Measurements from ENCODE around the gene PIEZO1. TPM values are rescaled to one million over a fixed set of nuclear protein-coding genes. Genes with fewer than 3 reads are reported as not detected.

PIEZO1 gene
- total and polyA plus RNA-seq, 9 of the 15 experiments (the other 6 are each of a cell fraction or from before 2014, with no cell fraction given): 3.6 to 432 (median 131) TPM

DNA sequence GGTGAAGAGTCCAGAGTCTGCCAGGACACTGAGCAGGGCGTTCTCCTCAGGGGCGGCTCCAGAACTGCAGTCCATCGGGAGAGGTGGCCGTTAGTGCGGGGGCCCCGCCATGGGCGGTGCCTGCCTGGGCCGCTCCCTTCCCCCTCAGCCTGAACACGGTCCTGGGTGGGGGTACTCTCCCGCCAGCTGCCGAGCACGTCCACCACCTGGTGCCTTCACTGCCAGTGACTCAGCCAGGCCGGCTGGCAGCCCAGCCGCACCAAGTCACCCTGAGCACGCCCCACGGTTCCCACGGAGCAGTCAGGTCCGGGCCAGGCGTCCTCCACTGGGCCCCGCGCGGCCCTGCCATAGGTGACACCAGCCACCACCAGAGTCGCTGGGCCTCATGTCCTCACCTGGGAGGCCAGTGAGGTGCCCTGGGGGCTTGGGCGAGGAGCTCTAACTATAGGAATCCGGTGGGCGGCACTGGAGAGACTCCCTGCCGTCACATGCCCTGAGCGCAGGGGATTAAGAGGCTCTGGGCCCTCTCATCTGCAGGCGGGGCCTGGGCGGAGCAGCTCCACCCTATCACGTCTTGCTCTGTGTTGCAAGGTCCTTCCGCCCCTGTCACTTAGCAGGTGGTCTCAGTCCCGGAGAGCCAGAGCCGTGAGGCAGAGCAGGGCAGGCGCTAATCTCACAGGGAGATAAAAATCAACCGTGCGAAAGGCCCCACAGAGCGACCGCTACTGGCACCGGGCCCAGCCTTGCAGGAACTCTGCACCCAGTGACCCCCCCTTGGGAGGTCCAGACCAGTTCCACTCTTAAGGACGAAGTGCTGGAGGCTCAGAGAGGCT, 14.3 kb downstream of the PIEZO1 start (continued):
- TF ChIP-seq ZNF224 (CRISPR knock-in tag; IDR thresholded peaks at IDR 0.05): no peak
- TF ChIP-seq ZNF717 (CRISPR knock-in tag; IDR thresholded peaks at IDR 0.05): no peak
- no peak for TF ChIP-seq ZNF232 (CRISPR knock-in tag; IDR thresholded peaks at IDR 0.05)
- peak; percentile 90 for TF ChIP-seq ZNF589 (CRISPR knock-in tag; IDR thresholded peaks at IDR 0.05; ENCODE audit: low read depth)
- peak in 1 of 2 experiments; percentile 77; a peak in 1 of 4 replicates for TF ChIP-seq FOXA3 (CRISPR knock-in tag; conservative IDR thresholded peaks at IDR 0.05 in 1 of 2, IDR thresholded peaks at IDR 0.05 in 1 of 2)
- TF ChIP-seq STAT5A (IDR thresholded peaks at IDR 0.05; ENCODE audit: borderline replicate concordance, low read length): no peak
- TF ChIP-seq SMARCE1 (IDR thresholded peaks at IDR 0.05): peak; percentile 89
- TF ChIP-seq ZNF133 (CRISPR knock-in tag; IDR thresholded peaks at IDR 0.05): no peak
- TF ChIP-seq HMG20A (CRISPR knock-in tag; conservative IDR thresholded peaks at IDR 0.05): no peak
- TF ChIP-seq ZFX (CRISPR knock-in tag; IDR thresholded peaks at IDR 0.05): peak; percentile 83
- no peak for TF ChIP-seq ZNF507 (tag; conservative IDR thresholded peaks at IDR 0.05)
- TF ChIP-seq MTA2 (IDR thresholded peaks at IDR 0.05; ENCODE audit: low read depth): 0 out of 2 replicates have a peak, but pooled peaks have one; percentile 40
- TF ChIP-seq ZSCAN32 (CRISPR knock-in tag; IDR thresholded peaks at IDR 0.05): peak; percentile 79
- TF ChIP-seq RUNX1 (IDR thresholded peaks at IDR 0.05; ENCODE audit: low read depth): no peak; the same call in 1 of the 2 replicates
- TF ChIP-seq ZNF217 (CRISPR knock-in tag; IDR thresholded peaks at IDR 0.05): no peak
- TF ChIP-seq ZNF239 (CRISPR knock-in tag; IDR thresholded peaks at IDR 0.05): no peak
- peak; percentile 49; the same call in 1 of the 2 replicates for TF ChIP-seq GTF2A2 (tag; IDR thresholded peaks at IDR 0.05)
- TF ChIP-seq TAF9B (IDR thresholded peaks at IDR 0.05; ENCODE audit: partially characterized antibody): no peak
- TF ChIP-seq CBX8 (IDR thresholded peaks at IDR 0.05; ENCODE audit: borderline replicate concordance, extremely low read depth, low read depth, low read length, poor library complexity, severe bottlenecking): no peak
- TF ChIP-seq, protein P1, sequence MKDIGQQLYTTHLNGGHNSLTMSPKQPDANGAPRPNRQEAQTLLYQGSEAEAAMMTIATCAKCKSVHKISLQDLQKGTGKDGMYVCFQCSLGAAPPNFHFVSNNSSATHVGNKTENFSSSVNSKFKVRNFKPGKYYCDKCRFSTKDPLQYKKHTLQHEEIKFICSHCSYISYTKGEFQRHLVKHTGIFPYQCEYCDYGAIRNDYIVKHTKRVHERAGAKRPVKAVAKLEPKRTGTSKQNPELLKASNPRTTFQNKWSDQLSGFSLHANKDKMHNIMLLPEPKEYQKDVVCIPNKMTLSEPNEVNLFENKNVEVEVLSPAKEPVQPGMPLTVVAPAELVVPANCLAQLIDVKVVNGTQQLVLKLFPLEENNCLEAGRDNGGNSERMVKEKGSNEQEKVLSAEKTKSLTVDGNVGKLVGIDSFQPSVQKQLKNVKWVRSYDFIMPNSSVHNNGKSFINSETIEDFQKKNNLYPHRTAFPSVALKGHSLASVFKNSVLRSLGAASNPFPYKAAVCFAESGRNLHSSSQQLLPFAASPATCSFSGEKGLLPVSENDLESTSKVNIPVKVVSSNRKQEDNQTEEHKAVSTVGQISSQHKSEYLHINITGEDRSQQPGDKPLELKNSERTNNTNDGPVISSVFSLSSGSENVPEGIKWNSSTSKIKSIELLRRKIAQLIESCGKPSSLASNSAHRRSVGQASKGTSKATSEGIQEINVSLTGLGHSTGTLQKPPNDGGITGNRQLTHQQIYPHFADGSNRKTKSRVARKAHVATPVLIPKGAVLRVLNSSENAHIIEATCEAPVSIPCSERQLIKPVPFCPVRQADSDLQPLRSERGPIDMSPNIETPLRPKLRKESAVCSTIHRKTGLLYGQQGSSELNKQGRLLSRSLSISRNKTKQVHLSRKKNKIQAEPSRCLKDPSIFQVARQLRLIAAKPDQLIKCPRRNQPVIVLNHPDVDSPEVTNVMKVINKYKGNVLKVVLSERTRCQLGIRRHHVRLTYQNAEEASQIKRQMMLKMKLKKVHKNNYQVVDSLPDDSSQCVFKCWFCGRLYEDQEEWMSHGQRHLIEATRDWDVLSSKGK (CRISPR knock-in tag; IDR thresholded peaks at IDR 0.05): no peak
- TF ChIP-seq, protein P2, sequence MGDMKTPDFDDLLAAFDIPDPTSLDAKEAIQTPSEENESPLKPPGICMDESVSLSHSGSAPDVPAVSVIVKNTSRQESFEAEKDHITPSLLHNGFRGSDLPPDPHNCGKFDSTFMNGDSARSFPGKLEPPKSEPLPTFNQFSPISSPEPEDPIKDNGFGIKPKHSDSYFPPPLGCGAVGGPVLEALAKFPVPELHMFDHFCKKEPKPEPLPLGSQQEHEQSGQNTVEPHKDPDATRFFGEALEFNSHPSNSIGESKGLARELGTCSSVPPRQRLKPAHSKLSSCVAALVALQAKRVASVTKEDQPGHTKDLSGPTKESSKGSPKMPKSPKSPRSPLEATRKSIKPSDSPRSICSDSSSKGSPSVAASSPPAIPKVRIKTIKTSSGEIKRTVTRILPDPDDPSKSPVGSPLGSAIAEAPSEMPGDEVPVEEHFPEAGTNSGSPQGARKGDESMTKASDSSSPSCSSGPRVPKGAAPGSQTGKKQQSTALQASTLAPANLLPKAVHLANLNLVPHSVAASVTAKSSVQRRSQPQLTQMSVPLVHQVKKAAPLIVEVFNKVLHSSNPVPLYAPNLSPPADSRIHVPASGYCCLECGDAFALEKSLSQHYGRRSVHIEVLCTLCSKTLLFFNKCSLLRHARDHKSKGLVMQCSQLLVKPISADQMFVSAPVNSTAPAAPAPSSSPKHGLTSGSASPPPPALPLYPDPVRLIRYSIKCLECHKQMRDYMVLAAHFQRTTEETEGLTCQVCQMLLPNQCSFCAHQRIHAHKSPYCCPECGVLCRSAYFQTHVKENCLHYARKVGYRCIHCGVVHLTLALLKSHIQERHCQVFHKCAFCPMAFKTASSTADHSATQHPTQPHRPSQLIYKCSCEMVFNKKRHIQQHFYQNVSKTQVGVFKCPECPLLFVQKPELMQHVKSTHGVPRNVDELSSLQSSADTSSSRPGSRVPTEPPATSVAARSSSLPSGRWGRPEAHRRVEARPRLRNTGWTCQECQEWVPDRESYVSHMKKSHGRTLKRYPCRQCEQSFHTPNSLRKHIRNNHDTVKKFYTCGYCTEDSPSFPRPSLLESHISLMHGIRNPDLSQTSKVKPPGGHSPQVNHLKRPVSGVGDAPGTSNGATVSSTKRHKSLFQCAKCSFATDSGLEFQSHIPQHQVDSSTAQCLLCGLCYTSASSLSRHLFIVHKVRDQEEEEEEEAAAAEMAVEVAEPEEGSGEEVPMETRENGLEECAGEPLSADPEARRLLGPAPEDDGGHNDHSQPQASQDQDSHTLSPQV (IDR thresholded peaks at IDR 0.05): no peak
- TF ChIP-seq ZNF764 (CRISPR knock-in tag; IDR thresholded peaks at IDR 0.05; ENCODE audit: low read depth): no peak
